HFFc6 (cell line): ENCODE data around the gene COL7A1. TPM values are rescaled to one million over a fixed set of nuclear protein-coding genes. Genes with fewer than 3 reads are reported as not detected.

Experiments
- DNase-seq: peaks from one replicate; pipeline ENCODE4 v3.0.0-alpha.2; 2018
- H3K27ac Mint-ChIP-seq: 2 replicates; pipeline ENCODE4 v1.8.0; 2020; ENCODE audit warnings: mild to moderate bottlenecking, mixed read lengths
- H3K27me3 Mint-ChIP-seq: 2 replicates; pipeline ENCODE4 v1.8.0; 2021; ENCODE audit warnings: mild to moderate bottlenecking, moderate library complexity, mixed read lengths; ENCODE audit not compliant: insufficient read depth
- H3K36me3 Mint-ChIP-seq: 2 replicates; pipeline ENCODE4 v1.8.0; 2021; ENCODE audit warnings: low read depth, mixed read lengths
- H3K4me1 Mint-ChIP-seq: 2 replicates; pipeline ENCODE4 v1.8.0; 2020; ENCODE audit warnings: low read depth, mixed read lengths
- H3K4me3 Mint-ChIP-seq: 2 replicates; pipeline ENCODE4 v1.8.0; 2020; ENCODE audit warnings: mild to moderate bottlenecking, moderate library complexity, mixed read lengths
- H3K9me3 Mint-ChIP-seq: 2 replicates; pipeline ENCODE4 v1.8.0; 2020; ENCODE audit warnings: mild to moderate bottlenecking, mixed read lengths
- CTCF ChIP-seq: fragments of 200-600 bp; sonication (generic); IDR thresholded peaks from 2 replicates; pipeline ENCODE4 v1.5.0; 2021; ENCODE audit warnings: antibody characterized with exemption, mild to moderate bottlenecking
- total RNA-seq, 6 experiments: library from RNA; stranded (reverse); fragmentation: NEBNext Ultra II Directional; extraction: Animal tissue kit (Norgen Biotek cat#: 25700); gene quantifications; 2 replicates in 1 of 6; 3 replicates in 5 of 6; pipeline ENCODE4 v1.2.3, GENCODE V29; 2021

COL7A1 gene
- total RNA-seq, 6 experiments from 2014 or later, result 74.9 to 113 (median 80.8) TPM

GRCh38 chr3:48601622-48601994 is 6.5 kb upstream of the COL7A1 start:
- Mint-ChIP-seq H3K27me3 (peaks cover 2% of the 10 kb centered on the region), H3K4me1 (peaks cover 45% of the 10 kb centered on the region), H3K36me3 (peaks cover 36% of the 10 kb centered on the region), H3K4me3 (no peak overlapping the region), H3K9me3 (no peaks in the 10 kb centered on the region), H3K27ac (no peak overlapping the region)
- DNase-seq, result no peak
- TF ChIP-seq CTCF, result no peak

- H3K4me1 Mint-ChIP-seq, result peaks cover 51% of the 10 kb centered on the region
- peaks cover 2% of the 10 kb centered on the region for H3K27me3 Mint-ChIP-seq
- no peak overlapping the region for H3K4me3 Mint-ChIP-seq
- no peak for TF ChIP-seq CTCF
- no peak for DNase-seq
- H3K9me3 Mint-ChIP-seq, result no peaks in the 10 kb centered on the region
- peaks cover 36% of the 10 kb centered on the region for H3K36me3 Mint-ChIP-seq
- peak overlapping the region; percentile 93; the same call in 1 of the 2 replicates for H3K27ac Mint-ChIP-seq
Measured at GRCh38 chr3:48600711-48601621, 5.8 kb upstream of the COL7A1 start.

- H3K27ac Mint-ChIP-seq, result peak overlapping the region; percentile 93
- H3K36me3 Mint-ChIP-seq, result peaks cover 36% of the 10 kb centered on the region
- H3K27me3 Mint-ChIP-seq, result peaks cover 2% of the 10 kb centered on the region
- TF ChIP-seq CTCF, result no peak
- H3K4me1 Mint-ChIP-seq, result peaks cover 58% of the 10 kb centered on the region
- DNase-seq, result no peak
- H3K9me3 Mint-ChIP-seq, result no peaks in the 10 kb centered on the region
- peak overlapping the region; percentile 82 for H3K4me3 Mint-ChIP-seq
Measured at GRCh38 chr3:48599509-48600285, 4.6 kb upstream of the COL7A1 start.

GRCh38 chr3:48599077-48599501 is 4.0 kb upstream of the COL7A1 start:
- Mint-ChIP-seq H3K36me3 (peaks cover 36% of the 10 kb centered on the region), H3K27me3 (peaks cover 2% of the 10 kb centered on the region), H3K9me3 (no peaks in the 10 kb centered on the region), H3K27ac (peak overlapping the region; percentile 93), H3K4me1 (peaks cover 64% of the 10 kb centered on the region), H3K4me3 (peak overlapping the region; percentile 82)
- no peak for DNase-seq
- TF ChIP-seq CTCF, result no peak

- peaks cover 70% of the 10 kb centered on the region for H3K4me1 Mint-ChIP-seq
- no peaks in the 10 kb centered on the region for H3K9me3 Mint-ChIP-seq
- H3K27ac Mint-ChIP-seq, result peak overlapping the region; percentile 93
- H3K4me3 Mint-ChIP-seq, result peak overlapping the region; percentile 82
- H3K27me3 Mint-ChIP-seq, result peaks cover 2% of the 10 kb centered on the region
- H3K36me3 Mint-ChIP-seq, result peaks cover 36% of the 10 kb centered on the region
- peak; percentile 98 for DNase-seq
- TF ChIP-seq CTCF, result peak; percentile 59
Measured at GRCh38 chr3:48598323-48599076, 3.4 kb upstream of the COL7A1 start.
